Urinary bladder (tissue), 4 donors: ENCODE results near the gene FBXL17. TPM values are rescaled to one million over a fixed set of nuclear protein-coding genes. Genes with fewer than 3 reads are reported as not detected.

ENCODE experiments used
- DNase-seq: peaks from one replicate; pipeline ENCODE4 v3.0.0-alpha.2; 2015; ENCODE audit errors: extremely low spot score
- H3K27ac ChIP-seq: one replicate; pipeline ENCODE4 v1.5.1; 2013; ENCODE audit warnings: low read depth, mild to moderate bottlenecking, moderate library complexity
- H3K36me3 ChIP-seq: one replicate; pipeline ENCODE4 v1.6.1; 2013; ENCODE audit warnings: mild to moderate bottlenecking, moderate library complexity; ENCODE audit not compliant: insufficient read depth
- H3K4me1 ChIP-seq: one replicate; pipeline ENCODE4 v1.6.1; 2013; ENCODE audit warnings: mild to moderate bottlenecking, moderate library complexity; ENCODE audit not compliant: insufficient read depth
- H3K4me3 ChIP-seq: one replicate; pipeline ENCODE4 v1.5.1; 2013; ENCODE audit warnings: low read depth, low read length
- WGBS: extraction: QIAGEN DNeasy Blood & Tissue Kit; methylation state at CpG from one replicate; pipeline ENCODE4 v1.1.7; 2013; 5-methylcytosine and 5-hydroxymethylcytosine counted together
- polyA plus RNA-seq: library from polyadenylated mRNA; stranded (reverse); fragments of 200-250 nt; gene quantifications from one replicate; pipeline ENCODE4 v1.2.3, GENCODE V29; 2013
- total RNA-seq: library from RNA; depleted of rRNA; stranded (reverse); fragments of >200 nt; gene quantifications from one replicate; pipeline ENCODE4 v1.2.3, GENCODE V29; 2014
- donor health status: healthy with polysubstance abuse.
- donor health status: healthy.

FBXL17 gene
- total and polyA plus RNA-seq, 2 donors, result 13.7 to 31.1 TPM

DNA sequence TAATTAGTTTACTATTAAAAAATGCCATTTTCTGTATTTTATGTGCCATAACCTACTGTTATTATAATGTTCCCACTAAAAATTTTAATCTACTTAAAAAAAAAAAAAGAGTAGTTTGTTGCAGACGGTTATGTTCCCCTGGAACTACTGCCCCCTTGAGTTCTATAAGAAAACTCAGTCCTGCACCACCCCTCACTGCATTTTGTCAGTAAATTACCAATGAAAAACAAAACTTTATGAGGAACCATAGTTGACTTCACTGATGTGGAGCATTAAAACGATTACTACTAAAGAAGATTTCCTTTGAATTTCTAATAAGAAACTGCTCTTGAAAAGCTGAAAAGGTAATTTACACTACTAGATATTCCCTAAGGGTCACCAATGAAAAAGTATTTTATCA, 288.7 kb downstream of the FBXL17 start:
- no peak overlapping the region for H3K4me3 ChIP-seq
- H3K4me1 ChIP-seq, result no peaks in the 10 kb centered on the region
- H3K27ac ChIP-seq, result no peak overlapping the region
- H3K36me3 ChIP-seq, result no peaks in the 10 kb centered on the region
- no peak for DNase-seq
- 38% methylated on average over 2 of the region's 2 CpGs for WGBS

- H3K4me1 ChIP-seq, result no peaks in the 10 kb centered on the region
- no peak overlapping the region for H3K4me3 ChIP-seq
- 81% methylated on average over 4 of the region's 4 CpGs for WGBS
- no peak for DNase-seq
- H3K36me3 ChIP-seq, result no peaks in the 10 kb centered on the region
- H3K27ac ChIP-seq, result no peak overlapping the region
Observed at GRCh38 chr5:108090946-108091345, 291.0 kb downstream of the FBXL17 start.

- WGBS, result 23% methylated on average over 7 of the region's 7 CpGs
Observed at GRCh38 chr5:108084105-108084504, 297.8 kb downstream of the FBXL17 start.

DNA sequence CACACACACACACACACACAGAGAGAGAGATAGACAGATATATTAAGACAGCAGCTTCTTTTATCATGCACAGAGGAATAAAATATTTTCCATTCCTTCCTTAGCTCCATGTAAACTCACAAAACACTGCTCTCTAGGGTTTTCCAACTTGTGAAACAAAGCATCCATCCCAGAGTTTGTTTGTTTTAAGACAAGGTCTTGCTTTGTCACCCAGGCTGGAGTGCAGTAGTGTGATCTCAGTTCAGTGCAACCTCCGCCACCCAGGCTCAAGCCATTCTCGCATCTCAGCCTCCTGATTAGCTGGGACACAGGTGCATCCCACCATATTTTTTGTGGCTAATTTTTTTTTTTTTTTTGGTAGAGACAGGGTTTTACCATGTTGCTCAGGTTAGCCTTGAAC, 298.7 kb downstream of the FBXL17 start:
- no peaks in the 10 kb centered on the region for H3K36me3 ChIP-seq
- H3K4me3 ChIP-seq, result no peak overlapping the region
- no peaks in the 10 kb centered on the region for H3K4me1 ChIP-seq
- no peak overlapping the region for H3K27ac ChIP-seq
- WGBS, result 98% methylated on average over 2 of the region's 2 CpGs
- DNase-seq, result no peak

More at GRCh38 chr5:108084105-108084504, 297.8 kb downstream of the FBXL17 start:
- no peaks in the 10 kb centered on the region for H3K4me1 ChIP-seq
- no peak for DNase-seq
- no peak overlapping the region for H3K4me3 ChIP-seq
- no peaks in the 10 kb centered on the region for H3K36me3 ChIP-seq
- H3K27ac ChIP-seq, result no peak overlapping the region

GRCh38 chr5:108081707-108082106, 300.2 kb downstream of the FBXL17 start:
- DNase-seq, result no peak
- Histone ChIP-seq H3K4me1 (no peaks in the 10 kb centered on the region), H3K36me3 (no peaks in the 10 kb centered on the region), H3K4me3 (no peak overlapping the region), H3K27ac (no peak overlapping the region)
- WGBS, result 89% methylated on average over 3 of the region's 3 CpGs

DNA sequence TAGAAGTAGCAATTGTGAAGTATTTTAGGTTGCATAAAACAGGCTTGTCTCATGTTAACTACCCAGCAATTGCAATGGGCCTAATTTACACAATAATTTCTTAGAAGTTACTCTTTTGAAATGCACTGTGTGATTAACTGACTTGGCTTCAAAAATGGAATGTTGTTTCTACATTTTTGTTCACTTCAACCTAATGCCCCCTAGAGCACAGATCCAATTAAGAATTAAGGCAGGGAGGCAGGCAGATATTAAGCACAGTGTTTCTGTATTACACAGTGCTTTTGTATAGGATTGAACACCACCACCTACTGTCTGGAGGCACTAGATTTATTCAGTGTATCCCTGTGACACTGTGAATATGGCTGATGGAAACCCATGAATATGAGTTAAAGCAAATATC, 302.1 kb downstream of the FBXL17 start:
- no peak overlapping the region for H3K27ac ChIP-seq
- no peak for DNase-seq
- H3K4me3 ChIP-seq, result no peak overlapping the region
- H3K36me3 ChIP-seq, result no peaks in the 10 kb centered on the region
- no peaks in the 10 kb centered on the region for H3K4me1 ChIP-seq

GRCh38 chr5:108078882-108079281, 303.0 kb downstream of the FBXL17 start:
- 85% methylated on average over 1 of the region's 1 CpG for WGBS
- no peak overlapping the region for H3K4me3 ChIP-seq
- DNase-seq, result no peak
- no peaks in the 10 kb centered on the region for H3K36me3 ChIP-seq
- no peak overlapping the region for H3K27ac ChIP-seq
- no peaks in the 10 kb centered on the region for H3K4me1 ChIP-seq

DNA sequence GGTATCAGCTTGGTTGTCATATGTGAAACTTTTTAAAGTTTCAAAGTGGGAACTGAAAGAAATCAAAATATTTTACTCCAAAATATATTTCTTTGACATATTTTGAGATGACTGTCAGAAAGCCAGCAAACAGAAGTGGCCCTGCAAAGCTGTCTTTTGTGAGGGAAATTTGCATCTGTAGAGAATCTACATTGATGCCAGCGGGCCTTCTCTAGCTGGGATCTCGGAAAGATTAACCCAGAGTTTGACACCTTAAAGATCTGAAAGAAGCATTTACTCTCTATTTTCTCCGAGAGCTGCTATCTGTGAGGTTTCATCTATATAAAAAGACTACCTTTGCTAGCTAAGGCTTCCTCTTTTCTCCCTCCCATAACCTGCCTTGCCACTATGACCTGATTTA, 303.6 kb downstream of the FBXL17 start:
- no peak overlapping the region for H3K4me3 ChIP-seq
- DNase-seq, result no peak
- no peaks in the 10 kb centered on the region for H3K4me1 ChIP-seq
- no peak overlapping the region for H3K27ac ChIP-seq
- H3K36me3 ChIP-seq, result no peaks in the 10 kb centered on the region
- 98% methylated on average over 3 of the region's 3 CpGs for WGBS

DNA sequence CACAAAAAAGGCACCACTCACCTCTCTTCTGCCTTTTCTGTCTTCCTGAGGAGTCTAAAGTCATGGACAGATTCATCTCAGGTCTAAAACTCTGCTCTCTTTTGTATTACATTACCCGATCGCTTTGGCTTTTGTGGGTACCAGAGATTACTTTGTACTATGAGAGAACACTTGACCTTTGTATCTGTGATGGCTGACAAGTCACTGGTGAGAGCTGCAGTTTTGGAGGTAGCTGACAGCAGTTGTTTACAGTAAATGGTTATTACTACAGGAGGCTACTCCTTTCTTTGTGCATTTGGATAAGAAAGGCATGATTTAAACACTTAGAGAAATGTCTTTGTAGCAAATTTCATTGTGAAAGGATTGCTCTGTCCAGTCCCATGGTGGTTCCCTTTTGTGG, 307.3 kb downstream of the FBXL17 start:
- no peak for DNase-seq
- Histone ChIP-seq H3K36me3 (no peaks in the 10 kb centered on the region), H3K4me1 (no peaks in the 10 kb centered on the region), H3K4me3 (no peak overlapping the region), H3K27ac (no peak overlapping the region)
- WGBS, result 76% methylated on average over 2 of the region's 2 CpGs

DNA sequence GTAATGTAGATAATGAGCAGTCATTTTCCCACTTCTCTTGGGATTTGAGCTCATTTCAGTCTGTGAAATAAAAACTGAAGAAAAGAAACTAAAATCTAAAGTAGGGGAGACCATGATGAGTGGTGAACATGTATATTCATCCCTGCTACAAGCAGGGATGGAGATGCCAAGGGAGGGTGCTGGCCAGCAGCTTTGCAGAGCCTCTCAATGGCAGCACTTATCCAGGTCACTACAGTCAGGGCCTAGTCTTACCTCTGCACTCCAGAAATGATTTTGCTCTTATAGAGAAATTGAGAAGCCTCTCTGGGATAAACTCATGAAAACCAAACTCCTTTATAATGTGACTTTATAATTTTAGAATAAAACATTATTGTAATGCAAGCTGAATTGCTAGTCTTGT, 317.6 kb downstream of the FBXL17 start:
- Histone ChIP-seq H3K27ac (no peak overlapping the region), H3K4me1 (no peaks in the 10 kb centered on the region), H3K4me3 (no peak overlapping the region), H3K36me3 (no peaks in the 10 kb centered on the region)
- DNase-seq, result no peak

DNA sequence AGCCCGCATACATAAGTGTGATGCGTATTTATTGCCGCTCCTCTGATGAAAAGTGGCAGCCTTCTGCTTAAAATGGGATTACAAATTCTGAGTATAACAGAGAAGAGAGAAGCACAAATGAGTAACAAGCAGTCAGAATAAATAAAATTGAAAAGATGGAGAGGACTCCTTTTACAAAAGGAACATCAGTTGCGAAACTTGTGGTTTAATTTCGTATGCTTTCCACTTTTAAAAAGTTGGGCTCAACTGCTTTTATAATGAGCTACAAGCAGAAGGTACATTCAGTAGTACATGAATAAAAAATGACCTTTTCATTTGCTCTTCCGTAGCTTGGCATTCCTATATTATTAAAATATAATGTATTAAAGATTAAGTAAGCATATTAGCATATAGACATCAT, 320.0 kb downstream of the FBXL17 start:
- Histone ChIP-seq H3K4me1 (no peaks in the 10 kb centered on the region), H3K27ac (no peak overlapping the region)
- WGBS, result 77% methylated on average over 6 of the region's 6 CpGs

DNA sequence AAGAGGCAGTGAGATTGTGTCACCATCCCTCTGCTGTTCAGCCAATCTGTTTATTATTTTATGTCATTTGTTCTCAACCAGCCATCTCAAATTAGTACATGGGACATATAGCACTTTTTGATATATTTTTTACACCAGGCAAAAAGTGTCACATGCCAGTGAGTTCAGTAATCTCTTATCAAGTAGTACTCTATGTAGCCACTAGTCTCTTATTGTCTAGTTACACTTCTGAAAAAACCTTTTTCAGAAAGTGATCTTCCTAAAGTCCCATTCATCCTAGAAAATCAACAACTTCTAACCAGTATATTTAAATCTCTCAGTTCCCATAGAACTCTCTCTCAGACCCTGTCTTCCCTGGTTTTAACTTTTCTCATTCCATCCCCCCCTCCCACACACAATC, 321.6 kb downstream of the FBXL17 start:
- H3K27ac ChIP-seq, result no peak overlapping the region
- DNase-seq, result no peak
- H3K36me3 ChIP-seq, result no peaks in the 10 kb centered on the region
- H3K4me1 ChIP-seq, result no peaks in the 10 kb centered on the region
- H3K4me3 ChIP-seq, result no peak overlapping the region

More for the DNA sequence above, 320.0 kb downstream of the FBXL17 start:
- DNase-seq, result no peak
- H3K4me3 ChIP-seq, result no peak overlapping the region
- no peaks in the 10 kb centered on the region for H3K36me3 ChIP-seq

DNA sequence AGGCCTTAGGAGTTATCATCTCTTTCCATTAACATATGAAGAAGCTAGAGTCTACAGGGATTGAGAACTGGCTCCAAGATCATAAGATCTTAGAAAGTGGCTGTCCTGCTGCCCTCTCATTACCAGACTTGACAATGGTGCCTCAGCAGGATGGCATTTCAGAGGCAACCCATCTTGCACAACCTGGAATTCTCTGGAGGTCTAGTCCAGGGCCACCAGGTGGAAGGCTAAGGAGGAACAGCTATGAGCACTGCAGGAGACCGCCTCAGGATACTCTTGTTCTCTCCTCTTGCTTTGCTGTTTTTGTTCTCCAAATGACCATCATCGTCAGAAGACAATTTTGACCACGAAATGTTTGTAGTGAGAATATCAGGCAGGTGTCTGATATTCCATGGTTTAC, 322.6 kb downstream of the FBXL17 start:
- no peak for DNase-seq
- 98% methylated on average over 3 of the region's 3 CpGs for WGBS

DNA sequence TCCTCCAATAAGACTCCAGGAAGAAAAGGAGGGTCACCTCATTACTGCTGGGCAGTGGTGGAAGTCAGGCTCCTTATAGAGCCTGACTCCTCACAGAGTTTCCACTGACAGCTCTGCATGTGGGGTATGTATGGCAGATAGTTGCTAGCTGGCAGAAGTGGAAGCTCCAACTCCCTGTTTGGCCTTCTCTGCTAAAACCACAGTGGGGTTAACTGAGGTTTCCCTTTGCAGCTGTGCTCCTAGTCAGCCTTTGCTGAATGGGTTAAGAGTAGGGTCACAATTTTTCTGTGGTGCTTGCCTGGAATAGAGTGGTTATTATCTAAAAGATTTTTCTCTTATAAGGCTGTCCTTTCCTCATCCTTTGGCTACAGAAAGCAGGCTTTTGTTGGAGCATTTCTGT, 327.5 kb downstream of the FBXL17 start:
- no peak overlapping the region for H3K4me3 ChIP-seq
- no peak for DNase-seq
- no peaks in the 10 kb centered on the region for H3K4me1 ChIP-seq
- H3K36me3 ChIP-seq, result no peaks in the 10 kb centered on the region
- no peak overlapping the region for H3K27ac ChIP-seq

More for the DNA sequence above, 322.6 kb downstream of the FBXL17 start:
- H3K27ac ChIP-seq, result no peak overlapping the region
- H3K36me3 ChIP-seq, result no peaks in the 10 kb centered on the region
- no peaks in the 10 kb centered on the region for H3K4me1 ChIP-seq
- H3K4me3 ChIP-seq, result no peak overlapping the region

GRCh38 chr5:108046955-108047670, 334.8 kb downstream of the FBXL17 start:
- no peaks in the 10 kb centered on the region for H3K4me1 ChIP-seq
- no peaks in the 10 kb centered on the region for H3K36me3 ChIP-seq
- DNase-seq, result no peak
- H3K4me3 ChIP-seq, result no peak overlapping the region
- H3K27ac ChIP-seq, result no peak overlapping the region
- WGBS, result 90% methylated on average over 13 of the region's 13 CpGs
